SK-N-SH treated with all-trans-retinoic acid at 6 μM for 48 hours (cell line): ENCODE data around the gene DTNB.

Experiments
- ARNTL ChIP-seq: fragments of 450-650 bp; formaldehyde crosslinking; IDR thresholded peaks from 2 replicates; pipeline ENCODE4 v1.5.0; 2020; ENCODE audit warnings: low read depth, mild to moderate bottlenecking, moderate library complexity, borderline replicate concordance
- ESRRG ChIP-seq: fragments of 250-450 bp; sonication (Bioruptor Pico); IDR thresholded peaks from 2 replicates; pipeline ENCODE4 v1.6.1; 2021; ENCODE audit warnings: mild to moderate bottlenecking
- ISL1 ChIP-seq: fragments of 250-450 bp; sonication (Bioruptor Pico); IDR thresholded peaks from 2 replicates; pipeline ENCODE4 v2.1.2; 2022; ENCODE audit warnings: mild to moderate bottlenecking, moderate library complexity
- OSR1 ChIP-seq: fragments of 250-450 bp; sonication (Bioruptor Pico); IDR thresholded peaks from 2 replicates; pipeline ENCODE4 v1.8.0; 2022; ENCODE audit warnings: moderate library complexity, mild to moderate bottlenecking, inconsistent platforms
- PPARA ChIP-seq: fragments of 250-450 bp; sonication (Bioruptor Pico); IDR thresholded peaks from 2 replicates; pipeline ENCODE4 v1.5.0; 2020; ENCODE audit warnings: mild to moderate bottlenecking, borderline replicate concordance
- RARB ChIP-seq: fragments of 250-450 bp; sonication (Bioruptor Pico); IDR thresholded peaks from 2 replicates; pipeline ENCODE4 v1.8.0; 2021; ENCODE audit warnings: mild to moderate bottlenecking, moderate library complexity
- ZFP30 ChIP-seq: fragments of 450-650 bp; formaldehyde crosslinking; IDR thresholded peaks from 2 replicates; pipeline ENCODE4 v1.5.0; 2022; ENCODE audit warnings: mild to moderate bottlenecking, moderate library complexity
- ZNF565 ChIP-seq: fragments of 450-650 bp; formaldehyde crosslinking; conservative IDR thresholded peaks from 2 replicates; pipeline ENCODE4 v1.5.0; 2020; ENCODE audit warnings: low read depth, mild to moderate bottlenecking, moderate library complexity
- ZNF8 ChIP-seq: fragments of 450-650 bp; formaldehyde crosslinking; IDR thresholded peaks from 2 replicates; pipeline ENCODE4 v1.5.0; 2020; ENCODE audit warnings: mild to moderate bottlenecking, moderate library complexity
- TF ChIP-seq, protein P1 (sequence below): fragments of 250-450 bp; sonication (Bioruptor Pico); IDR thresholded peaks from 2 replicates; pipeline ENCODE4 v1.8.0; 2020; ENCODE audit warnings: mild to moderate bottlenecking, moderate library complexity, borderline replicate concordance
- TF ChIP-seq, protein P2 (sequence below): fragments of 250-450 bp; sonication (Bioruptor Pico); IDR thresholded peaks from 2 replicates; pipeline ENCODE4 v1.8.0; 2021; ENCODE audit warnings: low read depth, mild to moderate bottlenecking, moderate library complexity, borderline replicate concordance

GRCh38 chr2:25664183-25664964 lies 9.0 kb downstream of the DTNB start:
- TF ChIP-seq ARNTL (CRISPR knock-in tag) (no peak), ZNF565 (CRISPR knock-in tag) (no peak), ZFP30 (CRISPR knock-in tag) (no peak), ESRRG (CRISPR knock-in tag) (no peak), OSR1 (CRISPR knock-in tag) (no peak), PPARA (CRISPR knock-in tag) (no peak), ISL1 (CRISPR knock-in tag) (no peak), RARB (CRISPR knock-in tag) (no peak), ZNF8 (no peak)
- TF ChIP-seq, protein P1, sequence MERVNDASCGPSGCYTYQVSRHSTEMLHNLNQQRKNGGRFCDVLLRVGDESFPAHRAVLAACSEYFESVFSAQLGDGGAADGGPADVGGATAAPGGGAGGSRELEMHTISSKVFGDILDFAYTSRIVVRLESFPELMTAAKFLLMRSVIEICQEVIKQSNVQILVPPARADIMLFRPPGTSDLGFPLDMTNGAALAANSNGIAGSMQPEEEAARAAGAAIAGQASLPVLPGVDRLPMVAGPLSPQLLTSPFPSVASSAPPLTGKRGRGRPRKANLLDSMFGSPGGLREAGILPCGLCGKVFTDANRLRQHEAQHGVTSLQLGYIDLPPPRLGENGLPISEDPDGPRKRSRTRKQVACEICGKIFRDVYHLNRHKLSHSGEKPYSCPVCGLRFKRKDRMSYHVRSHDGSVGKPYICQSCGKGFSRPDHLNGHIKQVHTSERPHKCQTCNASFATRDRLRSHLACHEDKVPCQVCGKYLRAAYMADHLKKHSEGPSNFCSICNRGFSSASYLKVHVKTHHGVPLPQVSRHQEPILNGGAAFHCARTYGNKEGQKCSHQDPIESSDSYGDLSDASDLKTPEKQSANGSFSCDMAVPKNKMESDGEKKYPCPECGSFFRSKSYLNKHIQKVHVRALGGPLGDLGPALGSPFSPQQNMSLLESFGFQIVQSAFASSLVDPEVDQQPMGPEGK (CRISPR knock-in tag) = no peak
- TF ChIP-seq, protein P2, sequence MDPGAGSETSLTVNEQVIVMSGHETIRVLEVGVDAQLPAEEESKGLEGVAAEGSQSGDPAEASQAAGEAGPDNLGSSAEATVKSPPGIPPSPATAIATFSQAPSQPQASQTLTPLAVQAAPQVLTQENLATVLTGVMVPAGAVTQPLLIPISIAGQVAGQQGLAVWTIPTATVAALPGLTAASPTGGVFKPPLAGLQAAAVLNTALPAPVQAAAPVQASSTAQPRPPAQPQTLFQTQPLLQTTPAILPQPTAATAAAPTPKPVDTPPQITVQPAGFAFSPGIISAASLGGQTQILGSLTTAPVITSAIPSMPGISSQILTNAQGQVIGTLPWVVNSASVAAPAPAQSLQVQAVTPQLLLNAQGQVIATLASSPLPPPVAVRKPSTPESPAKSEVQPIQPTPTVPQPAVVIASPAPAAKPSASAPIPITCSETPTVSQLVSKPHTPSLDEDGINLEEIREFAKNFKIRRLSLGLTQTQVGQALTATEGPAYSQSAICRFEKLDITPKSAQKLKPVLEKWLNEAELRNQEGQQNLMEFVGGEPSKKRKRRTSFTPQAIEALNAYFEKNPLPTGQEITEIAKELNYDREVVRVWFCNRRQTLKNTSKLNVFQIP (CRISPR knock-in tag) = no peak
